Upper lobe of left lung (tissue), 6 donors: Measurements from ENCODE around the gene HABP4. TPM values are rescaled to one million over a fixed set of nuclear protein-coding genes. Genes with fewer than 3 reads are reported as not detected.

Experiments used
- ATAC-seq, 2 donors: fragments of 200-7000 bp; cut with Tn5 transposase; one replicate each; pipeline ENCODE4 v1.9.1; 2022; ENCODE audit warnings: mild to moderate bottlenecking in 2 of 2, moderate library complexity in 2 of 2; ENCODE audit not compliant: low FRiP score in 2 of 2
- DNase-seq, 2 donors: peaks; one replicate each; pipeline ENCODE4 v3.0.0-alpha.2; 2019 to 2020
- H3K27ac ChIP-seq, 4 donors: fragments of 200-600 bp; sonication (generic); one replicate each; pipeline ENCODE4 v1.5.1; 2016 to 2019
- H3K27me3 ChIP-seq, 4 donors: fragments of 200-600 bp; sonication (generic); one replicate each; pipeline ENCODE4 v1.5.1; 2017 to 2019
- H3K36me3 ChIP-seq, 4 donors: fragments of 200-600 bp; sonication (generic); one replicate each; pipeline ENCODE4 v1.5.1; 2016 to 2019
- H3K4me1 ChIP-seq, 4 donors: fragments of 200-600 bp; sonication (generic); one replicate each; pipeline ENCODE4 v1.5.1; 2018 to 2019
- H3K4me3 ChIP-seq, 4 donors: fragments of 200-600 bp; sonication (generic); one replicate each; pipeline ENCODE4 v1.5.1; 2017 to 2019; ENCODE audit warnings: mild to moderate bottlenecking in 2 of 4, moderate library complexity in 1 of 4
- H3K9me3 ChIP-seq, 4 donors: fragments of 200-600 bp; sonication (generic); one replicate each; pipeline ENCODE4 v1.5.1; 2018 to 2019
- CTCF ChIP-seq, 6 experiments: fragments of 450-650 bp in 4 of 6; fragments of 200-600 bp in 2 of 6; sonication (generic) in 2 of 6; IDR thresholded peaks; one replicate each; pipeline ENCODE4 v1.5.1; 2016 to 2019; ENCODE audit warnings: antibody characterized with exemption in 6 of 6
- EP300 ChIP-seq, 4 donors: sonication (generic); formaldehyde crosslinking; IDR thresholded peaks; one replicate each; pipeline ENCODE4 v1.5.1; 2017; ENCODE audit warnings: antibody characterized with exemption in 4 of 4, control low read depth in 2 of 4
- POLR2A ChIP-seq, 4 donors: fragments of 450-650 bp; IDR thresholded peaks; one replicate each; pipeline ENCODE4 v1.5.1; 2016 to 2017; ENCODE audit warnings: antibody characterized with exemption in 4 of 4, mild to moderate bottlenecking in 2 of 4
- POLR2AphosphoS5 ChIP-seq, 2 donors: sonication (generic); formaldehyde crosslinking; IDR thresholded peaks; one replicate each; pipeline ENCODE4 v1.5.1; 2017; ENCODE audit warnings: antibody characterized with exemption in 2 of 2
- WGBS, 2 donors: methylation state at CpG; one replicate each; pipeline ENCODE4 v1.1.5; 2017 to 2018; 5-methylcytosine and 5-hydroxymethylcytosine counted together
- total RNA-seq, 6 donors: library from RNA; depleted of rRNA in 4 of 6; stranded (reverse); fragments of >200 nt in 4 of 6; gene quantifications; one replicate each; pipeline versions ENCODE4 v1.1.0 to v1.2.1, GENCODE V29; 2016 to 2021
- donor health status: DM: no; HTN: no; CAD: no; lungs with moderate emphysema.
- donor health status: DM: no; HTN: yes; CAD: no; lungs with severe emphysema.

The HABP4 gene, protein sequence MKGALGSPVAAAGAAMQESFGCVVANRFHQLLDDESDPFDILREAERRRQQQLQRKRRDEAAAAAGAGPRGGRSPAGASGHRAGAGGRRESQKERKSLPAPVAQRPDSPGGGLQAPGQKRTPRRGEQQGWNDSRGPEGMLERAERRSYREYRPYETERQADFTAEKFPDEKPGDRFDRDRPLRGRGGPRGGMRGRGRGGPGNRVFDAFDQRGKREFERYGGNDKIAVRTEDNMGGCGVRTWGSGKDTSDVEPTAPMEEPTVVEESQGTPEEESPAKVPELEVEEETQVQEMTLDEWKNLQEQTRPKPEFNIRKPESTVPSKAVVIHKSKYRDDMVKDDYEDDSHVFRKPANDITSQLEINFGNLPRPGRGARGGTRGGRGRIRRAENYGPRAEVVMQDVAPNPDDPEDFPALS
- total RNA-seq = 10 to 100 TPM in 2 of 6 donors, 1 to 10 TPM in 4; 3.1 to 14.6 (median 9.7) TPM

- Histone ChIP-seq H3K27me3 (peaks cover 0 to 5% (median 0%) of the 10 kb centered on the region in 4 donors), H3K4me1 (peaks cover 2 to 26% (median 12%) of the 10 kb centered on the region in 4 donors), H3K4me3 (peak within 1 kb of the TSS; percentile 75 to 96 (median 84)), H3K9me3 (no peaks in the 10 kb centered on the region), H3K36me3 (no peaks in the 10 kb centered on the region), H3K27ac (peak within 1 kb of the TSS; percentile 72 to 84 (median 80))
- ATAC-seq = peak; percentile 99
- TF ChIP-seq POLR2AphosphoS5 (IDR thresholded peaks at IDR 0.05) (peak in 1 of 2 donors; percentile 69), POLR2A (IDR thresholded peaks at IDR 0.05) (peak in 2 of 4 donors; percentile 90 to 94), CTCF (IDR thresholded peaks at IDR 0.05) (peak in 5 of 6 experiments; percentile 26 to 50 (median 43)), EP300 (IDR thresholded peaks at IDR 0.05) (no peak)
- peak; percentile 96 to 99 for DNase-seq
- 0% methylated on average over 3 of the region's 108 CpGs; no CpG with 5 or more reads in 1 of the 2 donors for WGBS, 2 donors
Observed at GRCh38 chr9:96449845-96450612, at the start of gene HABP4. TSS of gene HABP4 (plus strand) at chr9:96450169. CDS start at chr9:96450280, 111 bp downstream.

DNA sequence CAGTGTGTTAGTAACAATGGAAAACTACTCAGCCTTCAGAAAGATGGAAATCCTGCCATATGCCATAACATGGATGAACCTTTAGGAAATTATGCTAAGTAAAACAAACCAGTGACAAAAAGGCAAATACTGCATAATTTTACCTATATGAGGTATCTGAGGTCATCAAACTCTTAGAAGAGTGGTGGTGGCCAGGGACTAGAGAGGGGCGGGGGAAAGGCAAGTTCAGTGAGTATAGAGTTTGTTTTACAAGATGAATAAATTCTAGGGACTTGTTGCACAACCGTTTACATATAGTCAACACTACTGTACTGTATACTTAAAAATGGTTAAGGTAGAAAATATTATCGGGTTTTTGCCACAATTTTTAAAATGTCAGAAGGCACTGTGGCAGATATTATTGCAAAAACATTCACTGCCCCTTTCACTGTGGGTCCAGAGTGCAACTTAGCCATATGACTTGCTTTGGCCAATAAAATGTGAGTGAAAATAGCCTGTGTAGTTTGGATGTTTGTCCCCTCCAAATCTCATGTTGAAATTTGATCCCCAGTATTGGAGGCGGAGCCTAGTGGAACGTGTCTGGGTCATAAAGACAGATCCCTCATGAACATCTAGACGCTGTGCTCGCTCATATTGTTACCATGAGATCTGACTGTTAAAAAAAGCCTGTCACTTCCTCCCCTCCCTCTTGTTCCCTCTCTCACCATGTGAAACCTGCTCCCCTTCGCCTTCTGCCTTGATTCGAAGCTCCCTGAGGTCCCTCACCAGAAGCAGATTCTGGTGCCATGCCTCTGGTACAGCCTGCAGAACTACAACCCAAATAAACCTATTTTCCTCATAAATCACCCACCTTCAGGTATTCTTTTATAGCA is 41.3 kb upstream of the HABP4 start:
- Histone ChIP-seq H3K27me3 (no peaks in the 10 kb centered on the region), H3K4me1 (no peaks in the 10 kb centered on the region), H3K4me3 (no peak overlapping the region), H3K36me3 (no peaks in the 10 kb centered on the region), H3K9me3 (no peaks in the 10 kb centered on the region), H3K27ac (no peak overlapping the region)
- TF ChIP-seq POLR2AphosphoS5 (IDR thresholded peaks at IDR 0.05) (no peak), EP300 (IDR thresholded peaks at IDR 0.05) (no peak), POLR2A (IDR thresholded peaks at IDR 0.05) (no peak), CTCF (IDR thresholded peaks at IDR 0.05) (no peak)
- no peak for ATAC-seq
- no peak for DNase-seq
- WGBS, 2 donors = 76 to 79% methylated on average over 9 of the region's 9 CpGs

DNA sequence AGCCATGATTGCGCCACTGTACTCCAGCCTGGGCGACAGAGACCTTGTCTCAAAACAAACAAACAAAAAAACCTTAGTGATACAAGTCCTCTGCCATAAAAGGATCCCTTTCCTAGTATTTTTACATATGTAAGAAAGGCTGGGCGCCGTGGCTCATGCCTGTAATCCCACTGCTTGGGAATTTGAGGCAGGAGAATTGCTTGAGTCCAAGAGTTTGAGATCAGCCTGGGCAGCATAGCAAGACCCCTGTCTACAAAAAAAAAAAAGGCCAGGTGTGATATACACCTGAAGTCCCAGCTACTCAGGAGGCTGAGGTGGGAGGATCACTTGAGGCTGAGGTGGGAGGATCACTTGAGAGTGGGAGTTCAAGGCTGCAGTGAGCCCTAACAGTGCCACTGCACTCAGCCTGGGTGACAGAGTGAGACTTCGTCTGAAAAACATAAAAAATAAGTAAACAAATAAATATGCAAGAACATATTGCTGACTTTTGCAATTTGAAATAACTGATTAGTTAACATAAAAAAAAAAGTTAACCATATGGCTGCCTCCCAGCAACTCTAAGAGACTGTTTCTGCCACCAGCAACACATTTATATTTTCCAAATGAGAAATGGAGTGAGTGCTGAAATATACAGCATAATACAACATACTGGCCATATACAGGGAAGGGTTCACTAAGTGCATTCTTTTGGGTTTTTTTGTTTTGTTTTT is 38.7 kb upstream of the HABP4 start:
- Histone ChIP-seq H3K36me3 (no peaks in the 10 kb centered on the region), H3K4me1 (peaks cover 0 to 8% (median 1%) of the 10 kb centered on the region in 4 donors), H3K4me3 (no peak overlapping the region), H3K9me3 (no peaks in the 10 kb centered on the region), H3K27ac (no peak overlapping the region), H3K27me3 (no peaks in the 10 kb centered on the region)
- WGBS, 2 donors = 87% methylated on average over 5 of the region's 5 CpGs
- no peak for ATAC-seq
- TF ChIP-seq EP300 (IDR thresholded peaks at IDR 0.05) = no peak
- no peak for TF ChIP-seq CTCF (IDR thresholded peaks at IDR 0.05)
- no peak for TF ChIP-seq POLR2AphosphoS5 (IDR thresholded peaks at IDR 0.05)
- TF ChIP-seq POLR2A (IDR thresholded peaks at IDR 0.05) = no peak
- DNase-seq = no peak
